ENCODE results near the gene IKZF2. TPM values are rescaled to one million over a fixed set of nuclear protein-coding genes. Genes with fewer than 3 reads are reported as not detected.
A peak's percentile ranks its signal among the peaks of the same experiment; 100 is the strongest.

IKZF2 gene
- total and polyA plus RNA-seq, 10 of the 15 experiments (the other 5 are each of a cell fraction or from before 2014, with no cell fraction given): 15.2 to 266 (median 87.2) TPM

GRCh38 chr2:213010106-213010779, 141.2 kb downstream of the IKZF2 start (continued):
- TF ChIP-seq TCF12 (IDR thresholded peaks at IDR 0.05; ENCODE audit: low read depth, low read length): no peak
- peak; percentile 58; the same call in 1 of the 2 replicates for TF ChIP-seq NFIC (IDR thresholded peaks at IDR 0.05; ENCODE audit: low read depth, low read length)
- TF ChIP-seq ZBTB11 (CRISPR knock-in tag; IDR thresholded peaks at IDR 0.05): no peak
- no peak for TF ChIP-seq PAX8 (IDR thresholded peaks at IDR 0.05)
- no peak for TF ChIP-seq STAT3 (IDR thresholded peaks at IDR 0.05; ENCODE audit: low read depth, low read length)
- peak; percentile 56; the same call in 1 of the 2 replicates for TF ChIP-seq MEF2A (IDR thresholded peaks at IDR 0.05; ENCODE audit: insufficient read depth, low read depth, low read length)
- TF ChIP-seq MXI1 (IDR thresholded peaks at IDR 0.05; ENCODE audit: low read depth, low read length): no peak
- no peak for TF ChIP-seq SIX5 (IDR thresholded peaks at IDR 0.05; ENCODE audit: low read depth, low read length, severe bottlenecking)
- no peak for TF ChIP-seq DPF2 (IDR thresholded peaks at IDR 0.05)
- no peak for TF ChIP-seq SMAD1 (IDR thresholded peaks at IDR 0.05; ENCODE audit: low read depth, partially characterized antibody)
- TF ChIP-seq KAT2A (conservative IDR thresholded peaks at IDR 0.05; ENCODE audit: control insufficient read depth, low read depth, low read length): no peak
- TF ChIP-seq NBN (IDR thresholded peaks at IDR 0.05): no peak
- no peak for TF ChIP-seq HDAC6 (IDR thresholded peaks at IDR 0.05; ENCODE audit: unreplicated experiment)
- TF ChIP-seq, protein P1, sequence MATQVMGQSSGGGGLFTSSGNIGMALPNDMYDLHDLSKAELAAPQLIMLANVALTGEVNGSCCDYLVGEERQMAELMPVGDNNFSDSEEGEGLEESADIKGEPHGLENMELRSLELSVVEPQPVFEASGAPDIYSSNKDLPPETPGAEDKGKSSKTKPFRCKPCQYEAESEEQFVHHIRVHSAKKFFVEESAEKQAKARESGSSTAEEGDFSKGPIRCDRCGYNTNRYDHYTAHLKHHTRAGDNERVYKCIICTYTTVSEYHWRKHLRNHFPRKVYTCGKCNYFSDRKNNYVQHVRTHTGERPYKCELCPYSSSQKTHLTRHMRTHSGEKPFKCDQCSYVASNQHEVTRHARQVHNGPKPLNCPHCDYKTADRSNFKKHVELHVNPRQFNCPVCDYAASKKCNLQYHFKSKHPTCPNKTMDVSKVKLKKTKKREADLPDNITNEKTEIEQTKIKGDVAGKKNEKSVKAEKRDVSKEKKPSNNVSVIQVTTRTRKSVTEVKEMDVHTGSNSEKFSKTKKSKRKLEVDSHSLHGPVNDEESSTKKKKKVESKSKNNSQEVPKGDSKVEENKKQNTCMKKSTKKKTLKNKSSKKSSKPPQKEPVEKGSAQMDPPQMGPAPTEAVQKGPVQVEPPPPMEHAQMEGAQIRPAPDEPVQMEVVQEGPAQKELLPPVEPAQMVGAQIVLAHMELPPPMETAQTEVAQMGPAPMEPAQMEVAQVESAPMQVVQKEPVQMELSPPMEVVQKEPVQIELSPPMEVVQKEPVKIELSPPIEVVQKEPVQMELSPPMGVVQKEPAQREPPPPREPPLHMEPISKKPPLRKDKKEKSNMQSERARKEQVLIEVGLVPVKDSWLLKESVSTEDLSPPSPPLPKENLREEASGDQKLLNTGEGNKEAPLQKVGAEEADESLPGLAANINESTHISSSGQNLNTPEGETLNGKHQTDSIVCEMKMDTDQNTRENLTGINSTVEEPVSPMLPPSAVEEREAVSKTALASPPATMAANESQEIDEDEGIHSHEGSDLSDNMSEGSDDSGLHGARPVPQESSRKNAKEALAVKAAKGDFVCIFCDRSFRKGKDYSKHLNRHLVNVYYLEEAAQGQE (IDR thresholded peaks at IDR 0.05; ENCODE audit: low read depth, low read length): no peak
- TF ChIP-seq EED (IDR thresholded peaks at IDR 0.05; ENCODE audit: low read depth): 0 out of 2 replicates have a peak, but pooled peaks have one; percentile 23
- TF ChIP-seq, protein P2, sequence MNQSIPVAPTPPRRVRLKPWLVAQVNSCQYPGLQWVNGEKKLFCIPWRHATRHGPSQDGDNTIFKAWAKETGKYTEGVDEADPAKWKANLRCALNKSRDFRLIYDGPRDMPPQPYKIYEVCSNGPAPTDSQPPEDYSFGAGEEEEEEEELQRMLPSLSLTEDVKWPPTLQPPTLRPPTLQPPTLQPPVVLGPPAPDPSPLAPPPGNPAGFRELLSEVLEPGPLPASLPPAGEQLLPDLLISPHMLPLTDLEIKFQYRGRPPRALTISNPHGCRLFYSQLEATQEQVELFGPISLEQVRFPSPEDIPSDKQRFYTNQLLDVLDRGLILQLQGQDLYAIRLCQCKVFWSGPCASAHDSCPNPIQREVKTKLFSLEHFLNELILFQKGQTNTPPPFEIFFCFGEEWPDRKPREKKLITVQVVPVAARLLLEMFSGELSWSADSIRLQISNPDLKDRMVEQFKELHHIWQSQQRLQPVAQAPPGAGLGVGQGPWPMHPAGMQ (IDR thresholded peaks at IDR 0.05; ENCODE audit: borderline replicate concordance): no peak
- no peak for TF ChIP-seq TARDBP (IDR thresholded peaks at IDR 0.05; ENCODE audit: borderline replicate concordance)
- peak; percentile 58; the same call in 1 of the 2 replicates for TF ChIP-seq POLR2A (IDR thresholded peaks at IDR 0.05; ENCODE audit: low read depth, low read length)
- peak; percentile 60; the same call in 1 of the 2 replicates for TF ChIP-seq MTA3 (IDR thresholded peaks at IDR 0.05; ENCODE audit: borderline replicate concordance, low read length)
- 0 out of 2 replicates have a peak, but pooled peaks have one; percentile 20 for TF ChIP-seq IKZF1 (conservative IDR thresholded peaks at IDR 0.05)
- no peak for TF ChIP-seq YY1 (IDR thresholded peaks at IDR 0.05; ENCODE audit: low read depth, low read length)

Data from GM12878 (cell line).